Hematopoietic multipotent progenitor cell treated with erythropoietin and hydrocortisone succinate and interleukin-3 and kit ligand, for 6 days (in vitro differentiated cells): ENCODE data around the gene PRKCA.

ENCODE experiments used
- DNase-seq: peaks from one replicate; pipeline ENCODE4 v3.0.0-alpha.2; 2015

PRKCA gene

DNA sequence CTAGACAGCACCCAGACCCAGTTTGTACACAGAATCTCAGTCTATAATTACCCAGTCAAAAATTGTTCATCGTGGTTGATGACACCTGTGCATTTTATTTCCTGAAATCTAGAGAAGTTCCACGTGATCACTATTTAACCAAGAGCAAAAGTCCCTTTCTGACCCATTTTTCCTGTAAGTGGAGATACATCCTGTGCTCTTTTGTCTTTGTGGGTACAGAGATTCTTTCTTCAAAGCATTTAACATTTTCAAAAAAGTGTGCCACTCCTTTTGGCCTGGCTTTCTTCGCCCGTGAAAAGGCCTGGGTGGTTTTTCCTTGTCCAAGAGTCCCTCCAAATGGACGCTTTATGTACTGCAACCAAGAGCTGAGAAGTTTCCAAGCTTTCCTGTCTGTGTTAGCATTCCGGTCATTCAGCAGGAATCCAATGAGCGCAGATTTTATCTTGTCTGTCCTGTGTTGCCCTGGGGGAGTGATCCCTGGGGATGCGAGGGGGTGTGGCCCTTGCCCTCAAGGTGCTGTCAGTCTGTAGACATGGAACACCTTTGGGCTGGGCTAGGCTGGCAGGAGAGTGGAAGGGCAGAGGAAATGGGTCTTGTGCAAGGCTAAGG, 371.4 kb downstream of the PRKCA start:
- peak; percentile 46 for DNase-seq

GRCh38 chr17:66675273-66675990, 373.0 kb downstream of the PRKCA start:
- no peak for DNase-seq

DNA sequence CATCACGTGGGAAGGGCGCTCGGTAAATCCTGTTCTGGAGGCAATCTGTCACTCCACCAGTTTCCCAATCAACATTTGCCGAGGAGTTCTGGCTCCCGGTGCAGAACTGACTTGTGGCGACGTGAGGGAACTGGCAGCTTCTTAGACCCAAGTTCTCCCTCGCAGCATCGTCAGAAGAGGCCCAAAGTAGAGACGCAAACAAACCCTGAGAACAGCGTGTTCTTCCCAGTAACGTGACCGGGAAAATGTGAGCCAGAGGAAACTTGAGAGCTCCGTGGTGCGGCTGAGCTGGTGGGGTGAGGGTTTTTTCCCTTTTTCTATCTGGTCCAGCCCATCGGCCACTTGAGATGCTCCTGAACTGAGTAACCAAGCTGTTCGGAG, 373.6 kb downstream of the PRKCA start:
- no peak for DNase-seq

GRCh38 chr17:66676421-66676820, 374.0 kb downstream of the PRKCA start:
- DNase-seq = no peak

GRCh38 chr17:66677201-66677981, 375.0 kb downstream of the PRKCA start:
- no peak for DNase-seq

DNA sequence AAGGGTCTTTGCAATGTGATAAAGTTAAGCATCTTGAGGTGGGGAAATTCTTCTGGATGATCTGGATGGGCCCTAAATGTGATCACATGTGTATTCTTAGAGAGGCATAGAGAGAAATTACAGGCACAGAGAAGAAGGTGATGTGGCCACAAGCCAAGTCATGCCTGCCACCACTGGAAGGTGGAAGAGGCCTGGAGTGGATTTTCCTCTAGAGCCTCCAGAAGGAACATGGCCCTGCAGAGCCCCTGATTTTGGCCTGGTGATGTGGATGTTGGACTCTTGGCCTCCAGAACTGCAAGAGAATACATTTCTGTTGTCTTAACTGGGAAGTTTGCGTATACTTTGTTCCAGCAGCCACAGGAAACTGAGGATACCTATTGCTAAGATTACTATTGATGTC, 375.6 kb downstream of the PRKCA start:
- DNase-seq = no peak

GRCh38 chr17:66678827-66679226, 376.4 kb downstream of the PRKCA start:
- DNase-seq = no peak

DNA sequence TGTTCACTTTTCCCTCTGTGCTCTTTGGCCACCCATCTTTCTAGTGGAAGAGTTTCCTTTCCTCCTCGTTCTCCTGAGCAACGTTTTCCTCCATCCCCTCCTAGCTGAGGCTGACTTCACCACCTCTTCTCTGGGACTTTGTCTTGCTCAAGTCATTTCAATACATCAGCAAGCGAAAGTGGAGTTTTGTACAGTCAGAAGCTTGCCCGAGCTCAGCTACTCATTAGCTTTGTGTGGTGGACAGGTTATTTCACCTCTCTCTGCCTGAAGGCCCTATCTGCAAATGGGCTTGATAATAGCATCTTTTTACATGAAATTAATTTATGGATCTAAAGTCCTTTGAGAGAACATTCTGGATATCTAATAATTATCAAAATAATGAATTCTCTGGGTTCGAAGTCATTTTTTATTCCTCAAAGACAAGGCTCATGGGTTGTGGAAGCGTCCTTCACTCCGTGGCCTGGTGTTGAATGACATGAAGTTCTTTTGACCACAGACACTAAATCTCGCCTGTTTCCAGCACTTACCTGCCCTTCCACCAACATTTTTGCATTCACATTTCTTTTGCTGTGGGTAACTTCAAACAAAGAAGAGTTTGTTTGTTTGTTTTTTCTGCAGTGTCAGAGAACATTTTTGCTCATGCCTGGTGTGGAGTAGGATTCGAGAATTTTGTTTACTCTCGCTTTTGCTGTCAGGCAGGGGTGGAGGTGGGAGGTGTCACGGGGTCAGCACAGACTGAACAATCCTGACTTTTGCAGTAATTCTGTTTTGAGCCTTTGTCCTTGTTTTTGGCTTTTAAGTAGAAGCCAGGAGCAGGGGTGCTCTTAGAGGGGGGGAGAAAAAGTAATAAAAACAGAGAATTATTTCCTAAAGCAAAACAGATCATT, 377.5 kb downstream of the PRKCA start:
- DNase-seq = no peak

DNA sequence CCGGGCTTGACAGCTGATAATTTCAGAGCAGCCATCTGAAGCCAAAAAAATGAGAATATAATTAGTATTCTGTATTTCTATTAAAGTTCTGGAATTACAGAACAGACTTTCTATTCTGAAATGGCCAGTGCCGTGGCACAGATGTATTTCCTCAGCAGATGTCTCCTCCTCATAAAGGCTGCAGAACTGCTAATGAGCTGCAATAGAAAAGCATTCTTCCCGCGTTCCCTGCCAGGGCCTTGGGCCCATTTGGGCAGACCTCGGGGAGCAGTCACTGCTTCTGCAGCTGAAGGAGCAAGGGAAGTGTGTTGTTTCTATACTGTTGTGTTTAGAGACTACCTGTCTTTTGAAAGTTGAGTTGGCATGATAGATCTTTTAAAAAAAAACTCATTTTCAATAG, 379.9 kb downstream of the PRKCA start:
- no peak for DNase-seq

- DNase-seq = no peak
These were observed 381.8 kb downstream of the PRKCA start for GRCh38 chr17:66684261-66684660.

DNA sequence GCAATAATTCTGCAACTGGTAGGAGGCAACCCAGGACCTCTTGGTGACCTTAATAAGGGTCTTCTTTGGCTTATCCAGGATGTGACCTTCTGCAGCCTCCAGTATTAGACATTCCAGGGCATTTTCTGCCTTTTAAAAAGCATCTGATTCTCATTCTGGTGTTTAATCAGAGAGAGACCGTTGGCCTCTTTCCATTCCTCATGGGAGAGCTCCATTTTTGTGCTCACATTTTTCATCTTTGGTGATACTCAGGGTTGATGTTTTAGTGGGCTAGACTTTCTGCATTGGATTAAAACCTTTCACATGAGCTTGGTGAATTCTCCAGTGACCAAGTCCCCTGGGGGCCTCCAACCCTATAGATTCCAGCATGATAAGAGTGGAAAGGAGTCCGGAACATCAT, 382.3 kb downstream of the PRKCA start:
- DNase-seq = no peak

DNA sequence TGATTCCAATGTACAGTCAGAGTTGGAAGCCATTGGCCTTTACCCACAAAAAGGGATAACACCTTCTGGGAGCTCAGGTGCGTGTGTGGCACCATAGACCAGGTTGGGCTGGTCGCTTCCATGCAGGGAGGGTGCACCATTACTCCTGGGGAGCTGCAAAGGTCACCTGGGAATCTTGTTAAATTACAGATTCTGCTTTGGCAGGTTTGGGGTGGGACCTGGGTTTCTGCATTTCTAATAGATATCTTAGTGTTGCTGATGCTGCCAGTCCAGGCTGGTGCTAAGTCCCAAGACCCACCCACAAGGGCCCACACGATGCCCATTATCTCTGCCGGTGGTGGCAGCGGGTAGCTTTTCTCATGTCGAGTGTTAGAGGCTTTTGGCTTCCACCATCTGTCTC, 384.2 kb downstream of the PRKCA start:
- no peak for DNase-seq

GRCh38 chr17:66687570-66688284, 385.3 kb downstream of the PRKCA start:
- no peak for DNase-seq

DNA sequence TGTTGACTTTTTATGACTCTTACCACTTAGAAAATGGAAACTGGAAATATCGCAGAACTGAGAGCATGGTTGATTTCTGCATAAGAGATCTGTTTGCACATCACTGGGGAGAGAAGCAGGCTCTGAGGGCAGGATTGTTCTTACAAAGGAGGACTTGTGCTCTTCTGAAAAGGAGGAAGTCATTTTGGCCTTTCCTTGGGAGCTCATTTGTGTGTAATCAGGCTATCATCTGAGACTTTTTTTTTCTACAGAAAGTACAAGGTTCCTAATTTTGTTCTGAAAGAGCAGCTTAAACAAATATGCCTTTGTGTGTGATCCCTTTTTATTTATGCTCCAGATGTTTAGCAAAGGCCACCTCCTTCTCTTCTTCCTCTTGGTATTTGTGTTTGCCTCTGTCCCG, 386.8 kb downstream of the PRKCA start:
- no peak for DNase-seq

DNA sequence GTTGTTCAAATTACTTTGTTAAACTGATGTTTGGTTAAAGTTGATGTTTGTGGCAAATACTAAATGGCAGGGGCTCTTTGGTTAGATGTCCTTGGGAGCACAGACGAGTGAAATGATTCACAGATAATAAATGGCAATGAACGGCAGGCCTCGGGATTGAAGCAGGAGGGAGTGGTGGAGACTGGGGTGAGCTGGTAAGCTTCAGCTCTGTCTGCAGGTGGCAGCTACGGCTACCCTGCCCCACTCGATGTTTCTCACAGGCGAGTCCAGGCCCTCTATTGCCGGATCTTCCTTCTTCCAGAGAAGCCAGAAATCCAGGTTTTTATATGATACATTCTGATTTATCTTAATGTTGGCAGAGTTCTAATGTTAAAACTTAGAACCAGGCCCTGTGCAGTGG, 387.8 kb downstream of the PRKCA start:
- DNase-seq = no peak

DNA sequence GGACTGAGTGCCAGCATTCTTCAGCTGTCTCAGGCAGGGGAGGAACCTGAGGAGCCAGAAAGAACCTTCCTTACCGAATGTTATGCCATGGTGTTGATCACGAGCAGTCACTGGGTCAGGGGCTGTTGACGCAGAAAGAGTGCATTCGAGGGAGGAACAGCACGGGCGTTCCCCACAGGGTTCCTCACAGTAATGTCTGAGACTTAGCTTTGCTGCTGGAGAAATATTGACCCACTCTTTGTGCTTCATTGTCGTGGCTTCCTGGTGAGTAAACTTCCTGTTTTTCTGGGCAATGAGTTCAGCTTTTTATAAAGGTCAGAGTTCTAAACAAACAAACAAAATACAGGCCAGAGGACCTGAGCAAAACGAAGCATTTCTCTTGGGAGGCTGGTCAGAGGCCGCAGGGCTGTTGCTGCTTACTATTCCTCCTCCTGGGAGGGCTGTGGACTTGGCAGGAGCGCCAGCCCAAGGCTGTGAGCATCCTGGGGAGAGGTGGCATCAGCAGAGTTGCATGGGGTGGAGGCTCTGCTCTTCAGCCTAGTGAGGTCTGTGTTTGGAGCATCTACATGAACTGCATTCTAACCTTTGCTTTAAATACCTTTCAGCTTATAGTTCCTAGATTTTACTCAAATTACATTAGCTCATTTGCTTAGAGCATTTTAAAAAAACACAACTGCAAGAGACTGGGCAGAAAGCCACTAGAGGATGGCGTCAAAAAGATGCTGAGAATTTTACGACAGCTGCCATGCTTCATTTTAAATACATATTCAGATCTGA, 389.4 kb downstream of the PRKCA start:
- no peak for DNase-seq

- DNase-seq = no peak
These were observed 389.9 kb downstream of the PRKCA start for GRCh38 chr17:66692421-66692690.

- DNase-seq = no peak
These were observed 392.7 kb downstream of the PRKCA start for GRCh38 chr17:66695098-66695497.

DNA sequence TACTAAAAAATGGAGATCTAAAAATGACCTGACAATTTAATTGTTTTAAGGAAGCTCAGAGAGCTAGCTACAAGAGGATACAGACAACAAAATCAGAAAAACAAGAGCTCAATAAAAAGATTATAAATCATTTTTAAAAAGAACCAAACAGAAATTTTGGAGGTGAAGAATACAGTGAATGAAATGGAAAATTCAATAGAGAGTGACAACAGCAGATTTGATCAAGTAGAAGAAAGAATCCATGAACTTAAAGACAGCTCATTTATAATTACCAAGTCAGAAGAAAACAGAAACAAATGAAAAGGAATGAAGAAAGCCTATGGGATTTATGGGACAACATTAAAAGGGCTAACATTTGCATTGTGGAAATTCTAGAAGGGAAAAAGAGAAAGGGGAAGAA, 395.9 kb downstream of the PRKCA start:
- DNase-seq = no peak

DNA sequence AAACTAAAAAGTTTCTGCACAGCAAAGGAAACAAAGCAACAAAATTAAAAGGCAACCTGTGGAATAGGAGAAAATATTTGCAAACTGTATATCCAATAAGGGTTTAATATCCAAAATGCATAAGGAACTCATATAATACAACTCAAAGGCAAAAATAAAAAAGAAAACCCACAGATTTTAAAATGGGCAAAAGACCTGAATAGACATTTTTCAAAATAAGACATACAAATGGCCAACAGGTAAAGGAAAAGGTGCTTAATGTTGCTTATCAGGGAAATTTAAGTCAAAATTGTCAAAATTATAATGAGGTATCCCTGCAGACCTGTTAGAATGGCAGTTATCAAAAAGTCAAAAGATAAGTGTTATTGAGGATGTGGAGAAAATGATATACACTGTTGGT, 399.0 kb downstream of the PRKCA start:
- no peak for DNase-seq

DNA sequence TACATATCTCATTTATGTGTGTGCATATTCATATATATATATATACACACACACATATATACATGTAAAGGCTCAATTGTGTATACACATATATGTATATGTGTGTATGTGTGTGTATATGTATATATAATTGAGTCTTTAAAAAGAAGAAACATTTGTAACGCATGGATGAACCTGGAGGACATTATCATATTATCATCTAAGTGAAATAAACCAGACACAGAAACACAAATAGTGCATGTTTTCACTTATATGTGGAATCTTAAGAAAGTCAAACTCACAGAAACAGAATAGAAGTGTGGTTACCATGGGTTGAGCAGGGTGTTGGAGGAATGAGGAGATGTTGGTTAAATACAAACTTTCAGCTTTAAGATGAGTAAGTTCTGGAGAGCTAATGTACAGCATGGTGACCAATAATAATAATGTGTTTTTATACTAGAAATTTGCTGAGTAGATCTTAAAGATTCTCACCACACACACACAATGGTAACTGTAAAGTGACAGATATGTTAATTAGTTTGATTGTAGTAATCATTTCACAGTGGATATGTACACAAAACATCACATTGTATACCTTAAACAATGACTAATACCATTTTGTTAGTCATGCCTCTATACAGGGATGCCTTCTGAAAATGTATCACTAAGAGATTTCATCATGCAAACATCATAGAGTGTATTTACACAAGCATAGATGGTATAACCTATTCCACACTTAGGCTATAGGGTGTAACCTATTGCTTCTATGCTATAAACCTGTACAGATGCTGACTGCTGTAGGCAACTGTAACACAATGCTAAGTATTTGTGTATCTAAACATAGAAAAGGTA, 399.9 kb downstream of the PRKCA start:
- DNase-seq = no peak
